ENCODE measurements around the gene ESYT2. TPM values are rescaled to one million over a fixed set of nuclear protein-coding genes. Genes with fewer than 3 reads are reported as not detected.

Gene ESYT2
- total and polyA plus RNA-seq, 9 of the 15 experiments (the other 6 are each of a cell fraction or from before 2014, with no cell fraction given) = 5.8 to 86.9 (median 64.7) TPM

DNA sequence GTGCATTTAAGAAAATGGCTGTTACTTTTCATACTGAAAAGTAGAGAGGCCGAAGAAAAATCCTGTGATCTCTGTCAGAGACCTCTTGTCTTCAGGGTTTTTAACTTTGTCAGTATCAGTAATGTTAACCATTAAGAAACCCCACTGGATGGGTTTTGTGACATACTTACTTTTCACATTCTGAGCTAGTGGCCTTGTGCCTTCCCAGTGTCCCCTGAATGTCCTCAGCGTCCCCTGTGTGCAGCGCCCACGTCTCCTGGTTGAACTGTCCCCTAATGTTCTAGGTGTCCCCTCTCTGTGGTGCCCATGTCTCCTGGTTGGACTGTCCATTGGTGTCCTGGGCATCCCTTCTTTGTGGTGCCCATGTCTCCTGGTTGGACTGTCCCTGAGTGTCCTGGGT, 36.7 kb upstream of the ESYT2 start:
- H3K4me3 ChIP-seq = no peak overlapping the region
- H3K27me3 ChIP-seq (ENCODE audit: control insufficient read depth in 2 of 2, insufficient read depth in 2 of 2, low read length in 2 of 2) = no peaks in the 10 kb centered on the region
- H4K20me1 ChIP-seq (replicated peaks; ENCODE audit: control insufficient read depth, insufficient read depth, low read length) = no peaks in the 10 kb centered on the region
- H2AFZ ChIP-seq (ENCODE audit: low read depth, low read length) = peak overlapping the region; percentile 41
- ATAC-seq (no peak), DNase-seq (ENCODE audit: extremely low read depth in 1 of 4, low spot score in 3 of 4) (no peak), FAIRE-seq (no peak)
- intact Hi-C loops (cut with micrococcal nuclease) = no loop called here
- CTCF ChIA-PET (ENCODE audit: low intra/inter-chr PET ratio) = no interaction called here
- peaks cover 79% of the 10 kb centered on the region for H3K79me2 ChIP-seq (ENCODE audit: control insufficient read depth, insufficient read depth, low read length)
- in situ Hi-C loops (cut with MboI) = no loop called here
- H3K4me1 ChIP-seq (replicated peaks in 1 of 2; ENCODE audit: control insufficient read depth in 2 of 2, insufficient read depth in 2 of 2, low read length in 2 of 2) = peaks cover 51 to 55% of the 10 kb centered on the region in 2 experiments
- peaks cover 11% of the 10 kb centered on the region; the same call in 1 of the 2 replicates for H3K9me3 ChIP-seq (replicated peaks; ENCODE audit: control insufficient read depth, insufficient read depth, low read depth, low read length)
- H3K9ac ChIP-seq (ENCODE audit: insufficient read depth in 1 of 2, low read depth in 2 of 2, low read length in 2 of 2) = peak overlapping the region; percentile 46 to 78
- H3K36me3 ChIP-seq (ENCODE audit: control insufficient read depth, insufficient read depth, low read length) = peaks cover 45% of the 10 kb centered on the region
- POLR2A ChIA-PET = interaction anchor here (0.5 to 1.0 kb wide), 2 partner anchors 10 to 164 kb away, joined by 3 to 4 read pairs; no protein-coding TSS in a partner anchor
- peaks cover 6% of the 10 kb centered on the region for H3K9me1 ChIP-seq (ENCODE audit: control insufficient read depth, insufficient read depth, low read length)
- 81% methylated on average over 4 of the region's 4 CpGs for WGBS (ENCODE audit: insufficient coverage, low coverage, missing lambda C conversion rate)
- BruUV-seq (replicated peaks) = no TSS peak
- peak overlapping the region; percentile 97 for H3K27ac ChIP-seq (ENCODE audit: extremely low read depth, low read depth, low read length)
- H3K4me2 ChIP-seq (ENCODE audit: insufficient read depth, low read length) = peak overlapping the region; percentile 95
- TF ChIP-seq ZNF766 (CRISPR knock-in tag; conservative IDR thresholded peaks at IDR 0.05) = 0 out of 2 replicates have a peak, but pooled peaks have one; percentile 46
- TF ChIP-seq CXXC5 (CRISPR knock-in tag; IDR thresholded peaks at IDR 0.05) = peak; percentile 5; the same call in 1 of the 2 replicates
- no peak for TF ChIP-seq IFI16 (CRISPR knock-in tag; IDR thresholded peaks at IDR 0.05)
- TF ChIP-seq, protein P1, sequence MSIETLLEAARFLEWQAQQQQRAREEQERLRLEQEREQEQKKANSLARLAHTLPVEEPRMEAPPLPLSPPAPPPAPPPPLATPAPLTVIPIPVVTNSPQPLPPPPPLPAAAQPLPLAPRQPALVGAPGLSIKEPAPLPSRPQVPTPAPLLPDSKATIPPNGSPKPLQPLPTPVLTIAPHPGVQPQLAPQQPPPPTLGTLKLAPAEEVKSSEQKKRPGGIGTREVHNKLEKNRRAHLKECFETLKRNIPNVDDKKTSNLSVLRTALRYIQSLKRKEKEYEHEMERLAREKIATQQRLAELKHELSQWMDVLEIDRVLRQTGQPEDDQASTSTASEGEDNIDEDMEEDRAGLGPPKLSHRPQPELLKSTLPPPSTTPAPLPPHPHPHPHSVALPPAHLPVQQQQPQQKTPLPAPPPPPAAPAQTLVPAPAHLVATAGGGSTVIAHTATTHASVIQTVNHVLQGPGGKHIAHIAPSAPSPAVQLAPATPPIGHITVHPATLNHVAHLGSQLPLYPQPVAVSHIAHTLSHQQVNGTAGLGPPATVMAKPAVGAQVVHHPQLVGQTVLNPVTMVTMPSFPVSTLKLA (conservative IDR thresholded peaks at IDR 0.05) = no peak
- TF ChIP-seq RFX7 (CRISPR knock-in tag; IDR thresholded peaks at IDR 0.05) = no peak
- peak; percentile 59; the same call in 1 of the 2 replicates for TF ChIP-seq ZNF197 (CRISPR knock-in tag; IDR thresholded peaks at IDR 0.05; ENCODE audit: low read depth)
- TF ChIP-seq, protein P2, sequence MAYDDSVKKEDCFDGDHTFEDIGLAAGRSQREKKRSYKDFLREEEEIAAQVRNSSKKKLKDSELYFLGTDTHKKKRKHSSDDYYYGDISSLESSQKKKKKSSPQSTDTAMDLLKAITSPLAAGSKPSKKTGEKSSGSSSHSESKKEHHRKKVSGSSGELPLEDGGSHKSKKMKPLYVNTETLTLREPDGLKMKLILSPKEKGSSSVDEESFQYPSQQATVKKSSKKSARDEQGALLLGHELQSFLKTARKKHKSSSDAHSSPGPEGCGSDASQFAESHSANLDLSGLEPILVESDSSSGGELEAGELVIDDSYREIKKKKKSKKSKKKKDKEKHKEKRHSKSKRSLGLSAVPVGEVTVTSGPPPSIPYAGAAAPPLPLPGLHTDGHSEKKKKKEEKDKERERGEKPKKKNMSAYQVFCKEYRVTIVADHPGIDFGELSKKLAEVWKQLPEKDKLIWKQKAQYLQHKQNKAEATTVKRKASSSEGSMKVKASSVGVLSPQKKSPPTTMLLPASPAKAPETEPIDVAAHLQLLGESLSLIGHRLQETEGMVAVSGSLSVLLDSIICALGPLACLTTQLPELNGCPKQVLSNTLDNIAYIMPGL (CRISPR knock-in tag; IDR thresholded peaks at IDR 0.05) = no peak
- 0 out of 2 replicates have a peak, but pooled peaks have one; percentile 42 for TF ChIP-seq KAT7 (CRISPR knock-in tag; IDR thresholded peaks at IDR 0.05; ENCODE audit: borderline replicate concordance)
- TF ChIP-seq, protein P3, sequence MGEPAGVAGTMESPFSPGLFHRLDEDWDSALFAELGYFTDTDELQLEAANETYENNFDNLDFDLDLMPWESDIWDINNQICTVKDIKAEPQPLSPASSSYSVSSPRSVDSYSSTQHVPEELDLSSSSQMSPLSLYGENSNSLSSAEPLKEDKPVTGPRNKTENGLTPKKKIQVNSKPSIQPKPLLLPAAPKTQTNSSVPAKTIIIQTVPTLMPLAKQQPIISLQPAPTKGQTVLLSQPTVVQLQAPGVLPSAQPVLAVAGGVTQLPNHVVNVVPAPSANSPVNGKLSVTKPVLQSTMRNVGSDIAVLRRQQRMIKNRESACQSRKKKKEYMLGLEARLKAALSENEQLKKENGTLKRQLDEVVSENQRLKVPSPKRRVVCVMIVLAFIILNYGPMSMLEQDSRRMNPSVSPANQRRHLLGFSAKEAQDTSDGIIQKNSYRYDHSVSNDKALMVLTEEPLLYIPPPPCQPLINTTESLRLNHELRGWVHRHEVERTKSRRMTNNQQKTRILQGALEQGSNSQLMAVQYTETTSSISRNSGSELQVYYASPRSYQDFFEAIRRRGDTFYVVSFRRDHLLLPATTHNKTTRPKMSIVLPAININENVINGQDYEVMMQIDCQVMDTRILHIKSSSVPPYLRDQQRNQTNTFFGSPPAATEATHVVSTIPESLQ (CRISPR knock-in tag; IDR thresholded peaks at IDR 0.05) = peak; percentile 9; the same call in 1 of the 2 replicates
- TF ChIP-seq HMG20B (CRISPR knock-in tag; IDR thresholded peaks at IDR 0.05) = no peak
- TF ChIP-seq NFRKB (IDR thresholded peaks at IDR 0.05; ENCODE audit: low read depth) = 0 out of 2 replicates have a peak, but pooled peaks have one; percentile 4
- no peak for TF ChIP-seq HNRNPL (IDR thresholded peaks at IDR 0.05; ENCODE audit: low read depth, low read length)
- no peak for TF ChIP-seq SNRNP70 (optimal IDR thresholded peaks at IDR 0.05; ENCODE audit: low read depth, low read length)
- TF ChIP-seq, protein P4, sequence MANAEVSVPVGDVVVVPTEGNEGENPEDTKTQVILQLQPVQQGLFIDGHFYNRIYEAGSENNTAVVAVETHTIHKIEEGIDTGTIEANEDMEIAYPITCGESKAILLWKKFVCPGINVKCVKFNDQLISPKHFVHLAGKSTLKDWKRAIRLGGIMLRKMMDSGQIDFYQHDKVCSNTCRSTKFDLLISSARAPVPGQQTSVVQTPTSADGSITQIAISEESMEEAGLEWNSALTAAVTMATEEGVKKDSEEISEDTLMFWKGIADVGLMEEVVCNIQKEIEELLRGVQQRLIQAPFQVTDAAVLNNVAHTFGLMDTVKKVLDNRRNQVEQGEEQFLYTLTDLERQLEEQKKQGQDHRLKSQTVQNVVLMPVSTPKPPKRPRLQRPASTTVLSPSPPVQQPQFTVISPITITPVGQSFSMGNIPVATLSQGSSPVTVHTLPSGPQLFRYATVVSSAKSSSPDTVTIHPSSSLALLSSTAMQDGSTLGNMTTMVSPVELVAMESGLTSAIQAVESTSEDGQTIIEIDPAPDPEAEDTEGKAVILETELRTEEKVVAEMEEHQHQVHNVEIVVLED (CRISPR knock-in tag; IDR thresholded peaks at IDR 0.05) = no peak
- TF ChIP-seq CREB1 (IDR thresholded peaks at IDR 0.05) = no peak
- no peak; the same call in 1 of the 2 replicates for TF ChIP-seq CREB1 (CRISPR knock-in tag; IDR thresholded peaks at IDR 0.05)

All from K562 (cell line).